ENCODE data around the gene TUBB6. TPM values are rescaled to one million over a fixed set of nuclear protein-coding genes. Genes with fewer than 3 reads are reported as not detected.

The TUBB6 gene
- total RNA-seq = 411 and 1,268 TPM in 2 replicates

DNA sequence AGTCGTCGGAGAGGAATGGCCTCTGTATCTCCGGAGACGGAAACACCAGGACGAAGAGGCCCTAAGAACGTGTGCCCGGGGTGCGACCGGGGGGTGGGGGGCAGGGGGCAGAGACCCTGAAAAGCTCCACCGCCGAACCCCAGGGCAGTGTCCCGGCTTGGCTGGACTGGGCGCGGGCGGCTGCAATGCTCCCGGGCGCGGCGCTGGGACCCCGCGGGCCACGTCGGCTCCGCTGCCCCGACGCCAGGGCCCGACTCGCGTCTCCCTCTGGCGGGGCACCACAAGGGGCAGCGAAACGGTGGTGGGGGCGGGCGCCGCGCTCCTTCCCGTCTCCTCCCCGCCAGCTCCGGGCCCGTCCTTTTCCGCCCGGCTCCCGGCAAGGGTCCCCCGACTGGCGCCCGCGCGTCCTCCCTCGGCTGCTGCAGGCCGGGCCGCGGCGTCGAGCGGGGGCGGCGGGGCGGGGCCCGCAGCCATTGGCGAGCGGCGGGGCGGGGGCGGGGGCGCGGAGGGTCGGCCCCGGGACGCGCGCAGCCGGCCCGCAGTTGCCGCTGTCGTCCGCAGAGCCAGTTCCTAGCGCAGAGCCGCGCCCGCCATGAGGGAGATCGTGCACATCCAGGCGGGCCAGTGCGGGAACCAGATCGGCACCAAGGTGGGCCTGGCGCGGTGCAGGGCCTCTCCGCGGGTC lies at the start of gene TUBB6:
Gene TUBB6 (plus strand): TSS at position 541 of the 685 bp plus-strand sequence. CDS start 52 bp downstream, at position 593.

Other genes with a start within 250 kb of the TUBB6 start
- gene ANKRD62, start 214.4 kb upstream of the TUBB6 start, total RNA-seq = not detected in 2 replicates
- gene CIDEA, start 53.9 kb upstream of the TUBB6 start, total RNA-seq = 0.23 TPM in 1 of 2 replicates, not detected in the other
- 46.0 and 48.2 TPM in 2 replicates for gene AFG3L2, start 69.0 kb downstream of the TUBB6 start, total RNA-seq
- gene PRELID3A, start 99.7 kb downstream of the TUBB6 start, total RNA-seq = 5.9 and 9.9 TPM in 2 replicates

All from smooth muscle cell of the umbilical artery (primary cell).